Osteoblast (primary cell): ENCODE data around the gene DIAPH3. TPM values are rescaled to one million over a fixed set of nuclear protein-coding genes. Genes with fewer than 3 reads are reported as not detected.

ENCODE experiments used
- DNase-seq: peaks from one replicate; pipeline ENCODE4 v3.0.0; 2011; ENCODE audit warnings: low spot score, mixed read lengths; ENCODE audit not compliant: insufficient read length; ENCODE audit errors: missing footprints
- H2AFZ ChIP-seq: 2 replicates; pipeline ENCODE4 v1.6.0; 2011; ENCODE audit warnings: mild to moderate bottlenecking, low read length
- H3K27ac ChIP-seq: 2 replicates; pipeline ENCODE4 v1.5.1; 2011; ENCODE audit warnings: mild to moderate bottlenecking, low read depth, low read length, moderate library complexity
- H3K27me3 ChIP-seq: 2 replicates; pipeline ENCODE4 v1.6.0; 2012; ENCODE audit warnings: mild to moderate bottlenecking, control low read depth, inconsistent platforms, low read length, moderate library complexity; ENCODE audit not compliant: insufficient read depth
- H3K36me3 ChIP-seq: 2 replicates; pipeline ENCODE4 v1.5.1; 2011; ENCODE audit warnings: mild to moderate bottlenecking, low read length, control low read depth, moderate library complexity; ENCODE audit not compliant: insufficient read depth
- H3K4me1 ChIP-seq: 2 replicates; pipeline ENCODE4 v1.5.1; 2011; ENCODE audit warnings: mild to moderate bottlenecking, low read length, control low read depth, moderate library complexity; ENCODE audit not compliant: insufficient read depth
- H3K4me2 ChIP-seq: 2 replicates; pipeline ENCODE4 v1.6.0; 2011; ENCODE audit warnings: mild to moderate bottlenecking, low read length; ENCODE audit not compliant: insufficient read depth
- H3K4me3 ChIP-seq: fragments of 200-600 bp; sonication (generic); 3 replicates; pipeline ENCODE4 v1.5.1; 2012; ENCODE audit warnings: mild to moderate bottlenecking, low read length, inconsistent platforms; ENCODE audit not compliant: insufficient read depth
- H3K79me2 ChIP-seq: 2 replicates; pipeline ENCODE4 v1.6.0; 2012; ENCODE audit warnings: mild to moderate bottlenecking, low read length, control low read depth, inconsistent platforms; ENCODE audit not compliant: insufficient read depth
- H3K9me3 ChIP-seq: 2 replicates; pipeline ENCODE4 v1.5.1; 2011; ENCODE audit warnings: low read depth, low read length, control low read depth
- H4K20me1 ChIP-seq: 2 replicates; pipeline ENCODE4 v1.6.0; 2012; ENCODE audit warnings: mild to moderate bottlenecking, low read length, control low read depth; ENCODE audit not compliant: insufficient read depth
- total RNA-seq: library from RNA; depleted of rRNA; stranded (reverse); fragments of >200 nt; gene quantifications from 2 replicates; pipeline ENCODE4 v1.2.3, GENCODE V29; 2012
- TF ChIP-seq, protein P1 (sequence below): IDR thresholded peaks from 2 replicates; pipeline ENCODE4 v1.5.1; 2011; ENCODE audit warnings: mild to moderate bottlenecking, low read depth, low read length, moderate library complexity; ENCODE audit errors: extremely low read depth

DIAPH3 gene
- total RNA-seq, 1 donor: 8.3 TPM

DNA sequence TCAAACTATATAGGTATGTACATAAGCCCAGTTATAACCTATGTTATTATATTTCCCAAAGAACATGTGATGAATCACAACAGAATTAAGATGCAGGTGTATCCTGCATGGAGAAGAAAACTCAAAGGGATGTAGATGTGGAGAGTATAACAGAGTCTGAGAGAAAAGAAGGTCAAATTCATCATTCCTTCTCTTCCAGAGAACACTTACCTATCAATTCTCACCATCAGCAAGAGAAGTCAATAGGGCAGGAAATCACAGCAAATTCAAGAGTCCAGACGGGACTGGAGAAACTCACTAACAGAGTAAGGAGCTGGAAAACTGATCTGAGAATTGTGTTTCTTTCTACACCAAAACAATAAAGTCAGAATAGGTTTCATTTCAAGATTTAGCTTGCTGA, 28.4 kb downstream of the DIAPH3 start:
- peak overlapping the region; percentile 44 for H2AFZ ChIP-seq
- no peak for DNase-seq
- peak overlapping the region; percentile 11 for H3K4me3 ChIP-seq
- peak overlapping the region; percentile 68 for H3K4me2 ChIP-seq
- peaks cover 28% of the 10 kb centered on the region for H3K4me1 ChIP-seq
- peaks cover 75% of the 10 kb centered on the region for H3K79me2 ChIP-seq
- TF ChIP-seq, protein P1, sequence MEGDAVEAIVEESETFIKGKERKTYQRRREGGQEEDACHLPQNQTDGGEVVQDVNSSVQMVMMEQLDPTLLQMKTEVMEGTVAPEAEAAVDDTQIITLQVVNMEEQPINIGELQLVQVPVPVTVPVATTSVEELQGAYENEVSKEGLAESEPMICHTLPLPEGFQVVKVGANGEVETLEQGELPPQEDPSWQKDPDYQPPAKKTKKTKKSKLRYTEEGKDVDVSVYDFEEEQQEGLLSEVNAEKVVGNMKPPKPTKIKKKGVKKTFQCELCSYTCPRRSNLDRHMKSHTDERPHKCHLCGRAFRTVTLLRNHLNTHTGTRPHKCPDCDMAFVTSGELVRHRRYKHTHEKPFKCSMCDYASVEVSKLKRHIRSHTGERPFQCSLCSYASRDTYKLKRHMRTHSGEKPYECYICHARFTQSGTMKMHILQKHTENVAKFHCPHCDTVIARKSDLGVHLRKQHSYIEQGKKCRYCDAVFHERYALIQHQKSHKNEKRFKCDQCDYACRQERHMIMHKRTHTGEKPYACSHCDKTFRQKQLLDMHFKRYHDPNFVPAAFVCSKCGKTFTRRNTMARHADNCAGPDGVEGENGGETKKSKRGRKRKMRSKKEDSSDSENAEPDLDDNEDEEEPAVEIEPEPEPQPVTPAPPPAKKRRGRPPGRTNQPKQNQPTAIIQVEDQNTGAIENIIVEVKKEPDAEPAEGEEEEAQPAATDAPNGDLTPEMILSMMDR: no peak
- H4K20me1 ChIP-seq: no peaks in the 10 kb centered on the region
- peaks cover 9% of the 10 kb centered on the region for H3K36me3 ChIP-seq
- no peaks in the 10 kb centered on the region for H3K27me3 ChIP-seq
- peak overlapping the region; percentile 31 for H3K27ac ChIP-seq
- no peaks in the 10 kb centered on the region for H3K9me3 ChIP-seq

DNA sequence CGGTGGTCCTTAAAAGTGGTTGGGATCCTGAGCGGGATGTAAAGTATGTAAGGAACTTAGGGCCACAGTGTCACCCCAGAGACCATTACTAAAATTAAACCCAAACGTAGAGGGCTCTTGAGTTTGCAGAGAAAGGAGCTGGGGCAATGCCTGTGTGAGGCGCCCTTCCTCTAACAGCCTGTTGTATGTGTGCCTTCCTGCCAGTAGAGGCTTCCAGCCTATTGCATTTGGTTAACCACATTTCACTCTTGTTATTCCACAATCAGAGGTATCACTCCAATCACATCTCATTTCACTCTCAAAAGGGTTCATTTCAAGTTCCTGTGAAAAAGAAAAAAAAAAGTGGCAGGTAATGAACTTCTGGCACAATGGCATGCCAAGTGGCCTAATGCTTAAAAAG, 29.4 kb downstream of the DIAPH3 start:
- no peak overlapping the region for H3K4me3 ChIP-seq
- H3K36me3 ChIP-seq: peaks cover 9% of the 10 kb centered on the region
- peak overlapping the region; percentile 31 for H3K27ac ChIP-seq
- no peaks in the 10 kb centered on the region for H3K27me3 ChIP-seq
- no peak overlapping the region for H2AFZ ChIP-seq
- peaks cover 74% of the 10 kb centered on the region for H3K79me2 ChIP-seq
- no peaks in the 10 kb centered on the region for H4K20me1 ChIP-seq
- TF ChIP-seq, protein P1: peak; percentile 43
- no peaks in the 10 kb centered on the region for H3K9me3 ChIP-seq
- peak; percentile 22 for DNase-seq
- H3K4me1 ChIP-seq: peaks cover 21% of the 10 kb centered on the region
- H3K4me2 ChIP-seq: peak overlapping the region; percentile 68

DNA sequence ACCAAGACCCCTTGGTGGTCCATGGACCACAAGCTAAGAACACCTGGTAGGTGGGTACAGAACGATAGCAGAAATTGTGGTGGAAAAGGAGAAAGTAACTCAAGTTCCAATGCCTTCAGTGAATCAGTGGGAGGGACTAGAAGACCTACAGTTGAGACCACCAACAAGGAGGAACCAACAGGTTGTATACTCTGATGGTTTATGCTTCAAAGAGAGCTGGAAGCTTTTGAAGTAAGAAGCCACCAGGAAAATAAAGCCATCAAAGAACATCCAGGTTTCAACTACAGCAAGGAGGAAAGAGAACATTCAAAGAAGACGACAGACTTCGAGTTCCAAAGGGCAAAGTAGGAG, 42.4 kb downstream of the DIAPH3 start:
- H3K27me3 ChIP-seq: no peaks in the 10 kb centered on the region
- H3K4me2 ChIP-seq: no peak overlapping the region
- no peak overlapping the region for H2AFZ ChIP-seq
- TF ChIP-seq, protein P1: no peak
- peaks cover under 1% of the 10 kb centered on the region for H3K9me3 ChIP-seq
- DNase-seq: no peak
- peaks cover 5% of the 10 kb centered on the region for H3K36me3 ChIP-seq
- no peaks in the 10 kb centered on the region for H3K4me1 ChIP-seq
- H4K20me1 ChIP-seq: no peaks in the 10 kb centered on the region
- H3K4me3 ChIP-seq: no peak overlapping the region
- peaks cover 66% of the 10 kb centered on the region for H3K79me2 ChIP-seq
- no peak overlapping the region for H3K27ac ChIP-seq

DNA sequence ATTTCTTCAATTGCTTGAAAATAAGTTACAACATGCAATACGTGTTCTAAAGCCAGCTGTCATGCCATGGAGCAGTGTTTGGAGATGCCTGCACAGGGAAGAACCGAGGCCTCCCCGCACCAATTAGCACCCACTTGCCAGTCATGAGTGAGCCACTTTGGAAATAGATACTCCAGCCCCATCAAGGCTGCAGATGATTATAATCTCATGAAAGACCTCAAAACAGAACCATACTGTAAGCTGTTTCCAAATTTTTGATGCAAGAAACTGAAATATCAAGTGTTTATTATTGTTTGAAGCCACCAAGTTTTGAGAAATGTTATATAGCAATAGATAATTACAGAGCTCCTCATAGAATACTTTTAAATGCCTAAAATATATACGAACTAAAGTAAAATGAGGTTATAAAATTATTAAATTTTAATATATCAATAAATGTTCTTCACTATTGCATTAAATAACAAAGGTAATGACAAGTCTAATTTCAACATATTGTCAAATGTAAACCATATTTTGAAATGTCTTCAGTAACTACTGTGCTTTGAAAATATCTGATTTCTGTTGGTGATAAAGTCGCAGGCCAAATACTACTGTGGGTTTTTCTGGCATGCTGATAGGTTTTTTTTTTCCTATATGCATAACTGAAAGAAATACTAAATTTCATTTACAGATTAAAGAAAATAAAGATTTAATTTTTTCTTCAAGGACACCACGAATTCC, 43.0 kb downstream of the DIAPH3 start:
- Histone ChIP-seq H3K4me1 (no peaks in the 10 kb centered on the region), H3K79me2 (peaks cover 67% of the 10 kb centered on the region), H3K4me2 (no peak overlapping the region), H3K27ac (no peak overlapping the region), H3K9me3 (no peaks in the 10 kb centered on the region), H3K36me3 (peaks cover 5% of the 10 kb centered on the region), H2AFZ (no peak overlapping the region), H3K4me3 (no peak overlapping the region), H3K27me3 (no peaks in the 10 kb centered on the region), H4K20me1 (no peaks in the 10 kb centered on the region)
- TF ChIP-seq, protein P1: no peak
- no peak for DNase-seq
